GM12891 (cell line): Measurements from ENCODE around the gene SEZ6.

Source experiments
- PAX5 ChIP-seq: IDR thresholded peaks from 2 replicates; pipeline ENCODE4 v1.6.1; 2011; ENCODE audit warnings: low read length, moderate library complexity, mild to moderate bottlenecking; ENCODE audit not compliant: insufficient read depth, severe bottlenecking
- POLR2A ChIP-seq: IDR thresholded peaks from 2 replicates; pipeline ENCODE4 v1.6.1; 2011; ENCODE audit warnings: low read depth, low read length, control low read depth
- POLR2AphosphoS5 ChIP-seq: IDR thresholded peaks from 2 replicates; pipeline ENCODE4 v1.6.1; 2011; ENCODE audit warnings: low read depth, low read length, control low read depth
- POU2F2 ChIP-seq: IDR thresholded peaks from 2 replicates; pipeline ENCODE4 v1.6.1; 2011; ENCODE audit warnings: low read depth, mild to moderate bottlenecking, control low read depth, low read length, moderate library complexity
- SPI1 ChIP-seq: IDR thresholded peaks from 2 replicates; pipeline ENCODE4 v1.6.1; 2011; ENCODE audit warnings: low read depth, low read length, control low read depth
- TAF1 ChIP-seq: IDR thresholded peaks from 2 replicates; pipeline ENCODE4 v1.6.1; 2011; ENCODE audit warnings: low read depth, low read length, control low read depth

GRCh38 chr17:28958820-28959455 lies 46.9 kb downstream of the SEZ6 start:
- no peak for TF ChIP-seq POLR2AphosphoS5
- no peak for TF ChIP-seq POLR2A
- TF ChIP-seq SPI1, result no peak
- no peak for TF ChIP-seq TAF1
- TF ChIP-seq PAX5, result no peak
- no peak for TF ChIP-seq POU2F2
